Astrocyte of the spinal cord (primary cell): ENCODE data around the gene KRTAP4-9.
"Not testable (repeated sequence)": the region's sequence is repeated elsewhere in the genome, so short reads cannot be mapped to it uniquely, and the experiment has no call there.

Experiments used
- DNase-seq: peaks from one replicate; pipeline ENCODE4 v3.0.0; 2011; ENCODE audit warnings: low read depth, low spot score
- H3K4me3 ChIP-seq: 2 replicates; pipeline ENCODE4 v1.5.1; 2011; ENCODE audit warnings: low read depth, mild to moderate bottlenecking, low read length, moderate library complexity
- CTCF ChIP-seq: IDR thresholded peaks from 2 replicates; pipeline ENCODE4 v1.5.1; 2012; ENCODE audit warnings: low read depth, mild to moderate bottlenecking, low read length, inconsistent platforms
- in situ Hi-C: cut with HindIII; loops from 2 replicates; pipeline ENCODE4 v1.10.0; 2017; ENCODE audit warnings: low sequenced_read_pairs

KRTAP4-9 gene

GRCh38 chr17:41073676-41074075, 31.5 kb upstream of the KRTAP4-9 start:
- TF ChIP-seq CTCF, result no peak
- no peak for DNase-seq

GRCh38 chr17:41076788-41077187, 28.4 kb upstream of the KRTAP4-9 start:
- DNase-seq, result no peak
- no peak overlapping the region for H3K4me3 ChIP-seq
- in situ Hi-C loops, result no loop called here
- no peak for TF ChIP-seq CTCF

More at GRCh38 chr17:41073676-41074075, 31.5 kb upstream of the KRTAP4-9 start:
- no peak overlapping the region for H3K4me3 ChIP-seq
- in situ Hi-C loops, result no loop called here

GRCh38 chr17:41082626-41083025, 22.6 kb upstream of the KRTAP4-9 start:
- in situ Hi-C loops, result no loop called here
- TF ChIP-seq CTCF, result no peak
- no peak overlapping the region for H3K4me3 ChIP-seq
- DNase-seq, result no peak

GRCh38 chr17:41083427-41083826, 21.8 kb upstream of the KRTAP4-9 start:
- H3K4me3 ChIP-seq, DNase-seq, in situ Hi-C loops: not testable (repeated sequence)

- DNase-seq, H3K4me3 ChIP-seq, in situ Hi-C loops: not testable (repeated sequence)
These were observed 20.9 kb upstream of the KRTAP4-9 start, which contains the start of gene KRTAP4-7 for GRCh38 chr17:41084100-41084856. TSS of gene KRTAP4-7 (plus strand) at chr17:41084150. CDS start at chr17:41084207, 57 bp downstream.

GRCh38 chr17:41088760-41089352, 16.3 kb upstream of the KRTAP4-9 start:
- in situ Hi-C loops, H3K4me3 ChIP-seq, DNase-seq: not testable (repeated sequence)

- no peak for TF ChIP-seq CTCF
- no peak overlapping the region for H3K4me3 ChIP-seq
- no peak for DNase-seq
- in situ Hi-C loops, result no loop called here
These were observed 9.1 kb upstream of the KRTAP4-9 start for GRCh38 chr17:41096055-41096454.

GRCh38 chr17:41098042-41098441, 7.1 kb upstream of the KRTAP4-9 start, which contains the start of gene KRTAP4-8:
TSS of gene KRTAP4-8 (minus strand) at chr17:41098142. CDS start at chr17:41098084, 58 bp downstream.
- in situ Hi-C loops, result no loop called here
- no peak within 1 kb of the TSS for H3K4me3 ChIP-seq
- TF ChIP-seq CTCF, result no peak
- DNase-seq, result no peak
